ENCODE measurements around the gene SULT4A1.

- TF ChIP-seq ZNF274 (IDR thresholded peaks at IDR 0.05; ENCODE audit: low read depth, low read length) = no peak
- TF ChIP-seq YY1 (IDR thresholded peaks at IDR 0.05; ENCODE audit: insufficient read depth, insufficient read length) = no peak
Observed at GRCh38 chr22:43821606-43822425, 40.5 kb downstream of the SULT4A1 start.

Measured in NT2/D1 (cell line).